OCI-LY7 (cell line): Measurements from ENCODE around the gene NEURL4.

Experiments used
- EZH2phosphoT487 ChIP-seq: fragments of 200-600 bp; sonication (generic); IDR thresholded peaks from 2 replicates; pipeline ENCODE4 v1.6.1; 2018; ENCODE audit warnings: low read depth, borderline replicate concordance, mild to moderate bottlenecking, mixed run types, antibody characterized with exemption, low read length, moderate library complexity, mixed read lengths
- TF ChIP-seq, protein P1 (sequence below): fragments of 200-600 bp; sonication (generic); conservative IDR thresholded peaks from 2 replicates; pipeline ENCODE4 v1.5.1; 2014; ENCODE audit warnings: mild to moderate bottlenecking, antibody characterized with exemption, low read length, moderate library complexity, mixed read lengths

DNA sequence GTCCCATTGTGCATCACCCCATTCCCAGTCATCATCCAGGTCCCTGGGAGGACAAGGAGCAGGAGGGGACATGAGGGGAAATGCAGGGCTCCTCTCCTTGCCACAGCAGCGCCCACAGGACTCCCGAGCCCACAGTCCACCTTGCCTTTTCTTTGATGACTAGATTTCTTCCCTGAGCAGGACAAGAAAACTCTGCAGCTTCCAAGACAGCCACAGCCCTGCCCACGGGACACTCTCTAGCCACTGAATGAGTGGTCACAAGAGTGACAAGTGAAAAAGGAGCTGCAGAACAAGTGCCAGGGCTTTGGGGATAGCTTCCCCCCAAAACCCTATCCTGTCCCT is 4.7 kb downstream of the NEURL4 start:
- TF ChIP-seq, protein P1, sequence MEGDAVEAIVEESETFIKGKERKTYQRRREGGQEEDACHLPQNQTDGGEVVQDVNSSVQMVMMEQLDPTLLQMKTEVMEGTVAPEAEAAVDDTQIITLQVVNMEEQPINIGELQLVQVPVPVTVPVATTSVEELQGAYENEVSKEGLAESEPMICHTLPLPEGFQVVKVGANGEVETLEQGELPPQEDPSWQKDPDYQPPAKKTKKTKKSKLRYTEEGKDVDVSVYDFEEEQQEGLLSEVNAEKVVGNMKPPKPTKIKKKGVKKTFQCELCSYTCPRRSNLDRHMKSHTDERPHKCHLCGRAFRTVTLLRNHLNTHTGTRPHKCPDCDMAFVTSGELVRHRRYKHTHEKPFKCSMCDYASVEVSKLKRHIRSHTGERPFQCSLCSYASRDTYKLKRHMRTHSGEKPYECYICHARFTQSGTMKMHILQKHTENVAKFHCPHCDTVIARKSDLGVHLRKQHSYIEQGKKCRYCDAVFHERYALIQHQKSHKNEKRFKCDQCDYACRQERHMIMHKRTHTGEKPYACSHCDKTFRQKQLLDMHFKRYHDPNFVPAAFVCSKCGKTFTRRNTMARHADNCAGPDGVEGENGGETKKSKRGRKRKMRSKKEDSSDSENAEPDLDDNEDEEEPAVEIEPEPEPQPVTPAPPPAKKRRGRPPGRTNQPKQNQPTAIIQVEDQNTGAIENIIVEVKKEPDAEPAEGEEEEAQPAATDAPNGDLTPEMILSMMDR: no peak; the same call in 1 of the 2 replicates
- no peak for TF ChIP-seq EZH2phosphoT487
